OCI-LY1 (cell line): ENCODE measurements around the gene SNAPC4.

Source experiments
- H2AFZ ChIP-seq: fragments of 200-600 bp; sonication (generic), shearing (Covaris generic); 2 replicates; pipeline ENCODE4 v1.6.0; 2014; ENCODE audit warnings: antibody characterized with exemption, mild to moderate bottlenecking, low read length
- H3F3A ChIP-seq: fragments of 200-600 bp; sonication (generic), shearing (Covaris generic); 2 replicates; pipeline ENCODE4 v1.6.0; 2014; ENCODE audit warnings: mild to moderate bottlenecking, antibody characterized with exemption, low read length, moderate library complexity; ENCODE audit not compliant: insufficient read depth
- H3K27ac ChIP-seq: fragments of 200-600 bp; sonication (generic); 2 replicates; pipeline ENCODE4 v1.5.1; 2014; ENCODE audit warnings: low read length, mixed run types, mild to moderate bottlenecking, low read depth; ENCODE audit not compliant: poor library complexity, severe bottlenecking
- H3K27me3 ChIP-seq: fragments of 200-600 bp; sonication (generic); 2 replicates; pipeline ENCODE4 v1.6.0; 2014; ENCODE audit warnings: antibody characterized with exemption, mild to moderate bottlenecking, low read length, moderate library complexity; ENCODE audit not compliant: insufficient read depth
- H3K36me3 ChIP-seq: fragments of 200-600 bp; sonication (generic); 2 replicates; pipeline ENCODE4 v1.6.1; 2014; ENCODE audit warnings: mild to moderate bottlenecking, antibody characterized with exemption, low read length, moderate library complexity, mixed read lengths; ENCODE audit not compliant: insufficient read depth
- H3K4me1 ChIP-seq: fragments of 200-600 bp; sonication (generic); 2 replicates; pipeline ENCODE4 v1.5.1; 2014; ENCODE audit warnings: mild to moderate bottlenecking, low read length, moderate library complexity; ENCODE audit not compliant: insufficient read depth, severe bottlenecking
- H3K4me2 ChIP-seq: fragments of 200-600 bp; sonication (generic), shearing (Covaris generic); 2 replicates; pipeline ENCODE4 v1.6.1; 2014; ENCODE audit warnings: low read length
- H3K4me3 ChIP-seq: fragments of 200-600 bp; sonication (generic); 2 replicates; pipeline ENCODE4 v1.5.1; 2014; ENCODE audit warnings: low read length, low read depth, mild to moderate bottlenecking, mixed read lengths; ENCODE audit not compliant: poor library complexity, severe bottlenecking
- H3K79me2 ChIP-seq: fragments of 200-600 bp; shearing (Covaris generic); 2 replicates; pipeline ENCODE4 v1.6.1; 2016; ENCODE audit warnings: mixed run types, low read length, mixed read lengths; ENCODE audit not compliant: insufficient read depth
- H3K9ac ChIP-seq: fragments of 200-600 bp; sonication (generic), shearing (Covaris generic); 2 replicates; pipeline ENCODE4 v1.6.1; 2014; ENCODE audit warnings: mild to moderate bottlenecking, low read length, mixed read lengths
- H3K9me2 ChIP-seq: fragments of 200-600 bp; sonication (generic), shearing (Covaris generic); 2 replicates; pipeline ENCODE4 v1.6.1; 2014; ENCODE audit warnings: low read depth, mild to moderate bottlenecking, low read length, mixed read lengths
- H3K9me3 ChIP-seq: fragments of 200-600 bp; shearing (Covaris generic); 2 replicates; pipeline ENCODE4 v1.6.1; 2014; ENCODE audit warnings: low read length, mixed read lengths
- H4K20me1 ChIP-seq: fragments of 200-600 bp; sonication (generic), shearing (Covaris generic); 2 replicates; pipeline ENCODE4 v1.6.0; 2016; ENCODE audit warnings: mild to moderate bottlenecking, low read length; ENCODE audit not compliant: insufficient read depth
- EZH2 ChIP-seq: fragments of 200-600 bp; sonication (generic), shearing (Covaris generic); IDR thresholded peaks from 2 replicates; pipeline ENCODE4 v1.8.0; 2017; ENCODE audit warnings: borderline replicate concordance, mixed run types, mild to moderate bottlenecking, antibody characterized with exemption, low read length, moderate library complexity, mixed read lengths
- TF ChIP-seq, protein P1 (sequence below): fragments of 200-600 bp; sonication (generic), shearing (Covaris generic); IDR thresholded peaks from 2 replicates; pipeline ENCODE4 v1.5.1; 2017; ENCODE audit warnings: mild to moderate bottlenecking, antibody characterized with exemption, low read length, moderate library complexity, mixed read lengths

Gene SNAPC4

DNA sequence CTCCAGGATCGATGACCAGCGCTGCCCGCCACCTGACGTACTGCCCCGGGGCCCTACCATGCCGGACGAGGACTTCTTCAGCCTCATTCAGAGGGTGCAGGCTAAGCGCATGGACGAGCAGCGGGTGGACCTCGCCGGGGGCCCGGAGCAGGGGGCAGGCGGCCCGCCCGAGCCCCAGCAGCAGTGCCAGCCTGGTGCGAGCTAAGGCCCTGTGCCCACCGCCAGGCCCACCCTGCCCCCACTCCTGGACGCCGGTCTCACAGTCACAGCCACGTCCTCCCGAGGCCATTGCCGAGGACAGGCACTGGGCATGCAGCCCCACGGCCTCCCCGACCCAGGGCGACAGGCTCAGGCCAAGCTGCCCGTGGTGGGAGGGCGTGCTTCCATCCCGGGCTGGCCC is 42.0 kb downstream of the SNAPC4 start:
- Histone ChIP-seq H3K9me2 (no peaks in the 10 kb centered on the region), H2AFZ (no peak overlapping the region), H3F3A (no peaks in the 10 kb centered on the region), H3K27ac (no peak overlapping the region), H3K79me2 (no peaks in the 10 kb centered on the region), H4K20me1 (no peaks in the 10 kb centered on the region), H3K9ac (no peak overlapping the region), H3K4me2 (no peak overlapping the region), H3K4me3 (no peak overlapping the region), H3K27me3 (peaks cover 14% of the 10 kb centered on the region; the same call in 1 of the 2 replicates), H3K9me3 (no peaks in the 10 kb centered on the region), H3K4me1 (peaks cover 6% of the 10 kb centered on the region), H3K36me3 (no peaks in the 10 kb centered on the region)
- TF ChIP-seq EZH2: no peak
- TF ChIP-seq, protein P1, sequence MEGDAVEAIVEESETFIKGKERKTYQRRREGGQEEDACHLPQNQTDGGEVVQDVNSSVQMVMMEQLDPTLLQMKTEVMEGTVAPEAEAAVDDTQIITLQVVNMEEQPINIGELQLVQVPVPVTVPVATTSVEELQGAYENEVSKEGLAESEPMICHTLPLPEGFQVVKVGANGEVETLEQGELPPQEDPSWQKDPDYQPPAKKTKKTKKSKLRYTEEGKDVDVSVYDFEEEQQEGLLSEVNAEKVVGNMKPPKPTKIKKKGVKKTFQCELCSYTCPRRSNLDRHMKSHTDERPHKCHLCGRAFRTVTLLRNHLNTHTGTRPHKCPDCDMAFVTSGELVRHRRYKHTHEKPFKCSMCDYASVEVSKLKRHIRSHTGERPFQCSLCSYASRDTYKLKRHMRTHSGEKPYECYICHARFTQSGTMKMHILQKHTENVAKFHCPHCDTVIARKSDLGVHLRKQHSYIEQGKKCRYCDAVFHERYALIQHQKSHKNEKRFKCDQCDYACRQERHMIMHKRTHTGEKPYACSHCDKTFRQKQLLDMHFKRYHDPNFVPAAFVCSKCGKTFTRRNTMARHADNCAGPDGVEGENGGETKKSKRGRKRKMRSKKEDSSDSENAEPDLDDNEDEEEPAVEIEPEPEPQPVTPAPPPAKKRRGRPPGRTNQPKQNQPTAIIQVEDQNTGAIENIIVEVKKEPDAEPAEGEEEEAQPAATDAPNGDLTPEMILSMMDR: no peak

DNA sequence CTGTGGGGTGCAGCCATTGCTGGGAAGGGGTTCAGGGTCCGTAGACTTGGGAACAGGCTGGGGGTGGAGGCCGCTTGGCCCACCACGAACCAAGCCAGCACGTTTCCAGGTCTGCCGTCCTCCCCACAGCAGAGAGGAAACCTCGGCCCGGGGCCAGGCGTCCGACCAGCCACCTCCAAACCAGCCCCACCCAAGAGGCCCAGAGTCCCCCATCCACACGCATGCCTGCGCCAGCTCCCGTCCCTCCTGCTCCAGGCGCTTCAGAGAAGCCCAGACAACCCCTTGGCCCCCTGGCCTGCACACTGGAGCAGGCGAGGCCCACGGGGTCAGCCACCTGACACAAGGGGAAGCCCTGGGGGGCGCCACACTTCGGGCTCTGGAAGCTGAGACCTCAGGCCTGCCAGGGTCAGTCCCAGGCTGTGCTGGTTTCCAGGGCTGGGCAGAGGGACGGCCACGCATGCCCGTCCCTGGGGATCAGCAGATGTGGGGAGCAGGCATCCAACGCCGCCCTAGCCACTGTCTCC is 42.7 kb downstream of the SNAPC4 start:
- Histone ChIP-seq H3K27me3 (peaks cover 17% of the 10 kb centered on the region; the same call in 1 of the 2 replicates), H3K4me1 (no peaks in the 10 kb centered on the region), H2AFZ (no peak overlapping the region), H3K79me2 (no peaks in the 10 kb centered on the region), H3K9me2 (no peaks in the 10 kb centered on the region), H3K27ac (no peak overlapping the region), H3K4me2 (no peak overlapping the region), H3K9me3 (no peaks in the 10 kb centered on the region), H3K9ac (no peak overlapping the region), H3K4me3 (no peak overlapping the region), H4K20me1 (no peaks in the 10 kb centered on the region), H3F3A (no peaks in the 10 kb centered on the region), H3K36me3 (no peaks in the 10 kb centered on the region)
- no peak for TF ChIP-seq EZH2
- TF ChIP-seq, protein P1: no peak

DNA sequence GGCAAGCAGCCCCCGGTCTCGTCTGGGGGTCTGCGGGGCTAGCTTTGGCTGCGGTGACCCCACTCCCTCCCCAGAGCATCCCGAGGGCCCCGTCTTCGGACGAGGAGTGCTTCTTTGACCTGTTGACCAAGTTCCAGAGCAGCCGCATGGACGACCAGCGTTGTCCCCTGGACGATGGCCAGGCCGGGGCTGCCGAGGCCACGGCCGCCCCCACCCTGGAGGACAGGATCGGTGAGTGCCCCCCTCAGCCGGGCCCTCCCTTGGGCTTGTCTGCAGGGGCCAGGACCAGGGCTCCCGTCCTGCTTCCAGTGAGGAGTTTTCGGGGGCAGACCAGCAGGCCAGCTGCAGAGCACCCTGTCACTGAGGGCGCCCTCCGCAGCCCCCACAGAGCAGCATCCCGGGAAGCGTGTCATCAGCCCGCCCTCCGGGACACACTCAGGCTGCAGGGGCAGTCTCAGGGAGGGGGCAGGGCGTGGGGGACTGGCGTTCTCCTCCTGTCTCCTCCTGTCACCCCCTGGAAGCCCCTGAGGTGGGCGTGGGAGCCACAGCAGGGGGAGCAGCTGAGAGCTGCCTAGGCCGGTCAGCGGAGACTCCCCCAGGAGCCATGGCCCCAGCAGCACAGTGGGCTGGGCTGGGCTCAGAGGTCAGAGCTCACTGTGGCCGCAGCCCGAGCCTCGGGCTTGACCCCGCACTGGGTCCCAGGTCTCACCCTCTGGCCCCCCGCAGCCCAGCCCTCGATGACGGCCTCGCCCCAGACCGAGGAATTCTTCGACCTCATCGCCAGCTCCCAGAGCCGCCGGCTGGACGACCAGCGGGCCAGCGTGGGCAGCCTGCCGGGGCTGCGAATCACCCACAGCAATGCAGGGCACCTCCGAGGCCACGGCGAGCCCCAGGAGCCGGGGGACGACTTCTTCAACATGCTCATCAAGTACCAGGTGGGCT is 44.1 kb downstream of the SNAPC4 start:
- Histone ChIP-seq H3K9me3 (no peaks in the 10 kb centered on the region), H3K27ac (no peak overlapping the region), H3F3A (no peaks in the 10 kb centered on the region), H3K4me3 (no peak overlapping the region), H3K27me3 (peaks cover 17% of the 10 kb centered on the region; the same call in 1 of the 2 replicates), H2AFZ (no peak overlapping the region), H3K36me3 (no peaks in the 10 kb centered on the region), H3K9ac (no peak overlapping the region), H4K20me1 (no peaks in the 10 kb centered on the region), H3K4me2 (no peak overlapping the region), H3K9me2 (no peaks in the 10 kb centered on the region), H3K4me1 (no peaks in the 10 kb centered on the region), H3K79me2 (no peaks in the 10 kb centered on the region)
- TF ChIP-seq, protein P1: no peak
- no peak for TF ChIP-seq EZH2
